Left ventricle myocardium superior (tissue), 1 donor: Measurements from ENCODE around the gene HOXD8. TPM values are rescaled to one million over a fixed set of nuclear protein-coding genes. Genes with fewer than 3 reads are reported as not detected.
A peak's percentile ranks its signal among the peaks of the same experiment; 100 is the strongest.

Experiments used
- ATAC-seq: fragments of 200-7000 bp; cut with Tn5 transposase; one replicate; pipeline ENCODE4 v1.9.1; 2020; ENCODE audit warnings: mild to moderate bottlenecking, moderate library complexity
- DNase-seq: peaks from one replicate; pipeline ENCODE4 v3.0.0-alpha.2; 2020
- intact Hi-C: fragments of 100-400 bp; cut with micrococcal nuclease; formaldehyde crosslinking; loops from one replicate; pipeline ENCODE4 v1.11.0; 2022
- long read RNA-seq: library from polyadenylated mRNA; unstranded; transcript quantifications from one replicate; pipeline ENCODE4 v2.0.0, GENCODE V29; 2021
- total RNA-seq: library from RNA; stranded (reverse); fragmentation: NEBNext Ultra II Directional; extraction: Animal tissue kit (Norgen Biotek cat#: 25700); gene quantifications from one replicate; pipeline ENCODE4 v1.2.1, GENCODE V29; 2021
- donor health status: DM: no; HTN: yes; CAD: no; lungs with severe emphysema.

HOXD8 gene
- 0.92 TPM for total RNA-seq
- long read RNA-seq, partial matches to known transcripts: 0 of 1 reads
- long read RNA-seq, other reads (novel, unspliced or antisense): 0 of 1 reads

DNA sequence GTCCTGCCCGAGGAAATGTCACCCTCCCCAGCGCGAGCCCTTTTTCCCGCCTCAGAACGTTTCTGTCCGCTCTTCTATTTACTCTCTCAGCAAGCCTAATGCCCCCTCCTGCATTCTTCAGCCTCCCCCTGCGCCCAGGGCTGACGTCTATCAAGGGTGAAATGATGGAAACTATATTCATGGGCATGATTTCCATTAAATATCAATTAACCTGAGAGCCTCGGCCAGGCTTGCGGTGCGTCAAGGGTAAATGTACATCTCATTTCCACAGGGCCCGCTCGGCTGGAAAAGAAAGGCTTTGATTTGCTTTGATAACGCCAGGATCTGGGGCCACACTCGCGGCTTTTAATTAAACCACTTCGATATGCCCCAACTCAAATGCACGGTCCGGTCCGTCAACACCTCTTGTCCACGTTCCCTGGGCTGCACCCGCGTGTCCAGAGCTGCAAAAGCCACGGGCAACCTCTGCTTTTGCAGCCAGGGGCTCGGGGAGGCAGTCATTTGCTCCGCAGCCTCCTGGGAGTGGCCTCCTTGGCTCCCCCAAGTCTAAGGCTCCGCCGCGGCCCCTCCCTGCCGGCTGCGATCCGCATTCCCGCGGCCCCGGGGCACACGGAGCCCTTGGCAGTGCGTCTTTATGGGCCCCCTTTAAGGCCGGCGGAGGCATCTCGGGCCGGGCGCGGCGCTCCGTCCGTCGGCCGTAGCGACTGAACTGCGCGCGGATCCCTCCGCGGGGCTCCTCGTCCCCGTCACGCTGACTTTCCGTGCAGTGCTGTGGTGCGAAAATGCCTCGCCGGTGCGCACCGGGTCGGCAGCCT lies at the start of gene HOXD8:
Gene HOXD8 (plus strand): TSS at position 724 of the 815 bp plus-strand sequence. CDS start 662 bp downstream, outside the sequence.
- intact Hi-C loops: loop anchor here (5.0 kb wide), 1 partner anchor 508 kb away; no protein-coding TSS in a partner anchor
- DNase-seq (peak; percentile 64), ATAC-seq (no peak)

DNA sequence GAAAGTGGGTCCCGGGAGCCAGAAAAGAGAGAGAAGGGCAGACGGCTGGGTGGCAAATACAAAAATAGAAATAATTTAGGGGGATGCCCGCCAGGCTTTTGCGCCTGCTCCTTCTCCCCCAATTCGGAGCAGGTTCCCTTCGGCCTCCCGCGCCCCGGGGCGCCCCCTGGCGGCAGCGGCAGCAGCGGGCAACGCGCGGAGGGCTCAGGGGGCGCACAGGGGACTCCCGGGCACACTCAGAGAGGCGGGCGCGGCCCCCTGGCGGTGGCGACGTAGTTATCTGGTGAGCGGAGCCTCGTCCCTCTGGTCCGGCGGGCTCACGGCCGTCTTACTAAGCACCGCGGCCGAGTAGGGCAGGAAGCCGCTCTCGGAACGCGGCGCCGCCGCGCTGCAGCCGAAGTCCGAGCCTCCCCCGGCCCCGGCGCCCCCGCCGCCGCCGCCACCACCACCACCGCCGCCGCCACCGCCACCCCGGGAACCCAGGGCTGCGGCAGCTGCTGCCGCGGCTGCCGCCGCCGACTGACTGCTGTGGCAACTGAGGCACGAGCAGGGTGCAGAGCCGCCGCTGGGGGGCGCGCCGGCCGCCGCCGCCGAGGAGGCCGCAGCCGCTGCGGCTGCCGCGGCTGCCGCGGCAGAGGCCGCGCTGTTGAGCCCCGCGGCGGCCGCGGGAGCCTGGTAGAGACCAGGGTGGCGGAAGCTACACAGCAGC lies 49.5 kb upstream of the HOXD8 start:
- ATAC-seq (peak; percentile 64), DNase-seq (peak; percentile 56)
- intact Hi-C loops: no loop called here

DNA sequence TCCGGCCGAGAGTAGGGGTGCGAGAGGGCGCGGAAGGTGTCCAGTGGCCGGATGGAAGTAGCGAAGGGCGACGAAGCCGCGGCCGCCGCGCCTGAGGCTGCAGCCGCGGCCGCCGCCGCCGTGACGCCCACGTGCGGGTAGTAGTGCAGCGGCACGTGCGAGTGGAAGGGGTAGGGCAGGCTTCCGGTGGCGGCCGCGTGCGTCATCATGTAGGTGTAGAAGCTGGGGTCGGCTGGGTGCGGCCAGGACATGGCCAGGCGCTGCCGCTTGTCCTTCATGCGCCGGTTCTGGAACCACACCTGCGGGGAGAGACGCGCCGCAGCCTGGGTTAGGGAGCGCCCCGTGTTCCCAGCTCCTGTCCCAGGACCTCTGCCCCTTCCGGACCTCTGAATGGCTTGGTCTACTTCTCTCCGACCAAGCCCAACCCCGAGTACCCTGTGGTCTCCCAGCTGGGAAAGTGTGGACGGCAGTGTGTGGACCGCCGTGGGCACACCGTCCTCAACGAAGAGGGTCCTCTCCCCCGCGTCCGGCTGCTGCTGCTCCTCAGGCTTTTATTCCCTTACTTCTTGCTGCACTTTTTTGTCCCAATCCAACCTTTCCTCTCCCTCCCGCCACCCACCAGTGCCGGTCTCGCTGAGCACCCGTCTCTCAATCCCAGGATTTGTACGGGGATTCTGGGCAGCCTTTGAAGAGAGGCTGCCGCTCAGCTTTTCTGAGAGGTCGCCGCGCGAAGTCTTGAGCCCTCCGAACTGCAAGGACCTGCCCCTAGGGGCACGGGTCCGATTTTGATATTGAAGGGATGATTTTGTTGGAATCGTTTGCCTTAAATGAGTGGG lies 48.7 kb upstream of the HOXD8 start:
- intact Hi-C loops: no loop called here
- ATAC-seq (no peak), DNase-seq (no peak)

DNA sequence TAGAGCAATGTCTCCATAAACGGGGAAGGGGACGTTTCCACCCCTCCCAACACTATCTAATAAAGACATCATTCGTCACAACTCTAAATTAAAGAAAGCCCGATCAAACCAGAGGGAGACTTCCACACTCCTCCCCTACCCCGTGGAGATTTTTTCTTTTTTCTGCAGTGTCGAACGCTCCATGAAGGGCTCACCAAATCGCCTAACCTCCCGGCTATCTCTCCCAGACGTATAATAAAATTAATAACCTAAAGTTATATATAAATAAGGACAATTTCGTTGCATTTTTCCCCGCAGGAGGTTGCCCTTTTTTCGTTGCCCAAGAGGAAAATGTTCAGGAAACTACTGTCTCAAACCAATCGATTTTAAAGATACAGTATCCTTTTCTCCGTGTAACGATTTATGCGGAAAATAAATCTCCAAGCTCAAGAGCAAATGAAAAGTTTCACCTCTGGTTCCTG lies 48.1 kb upstream of the HOXD8 start:
- intact Hi-C loops: no loop called here
- DNase-seq: no peak
- no peak for ATAC-seq

DNA sequence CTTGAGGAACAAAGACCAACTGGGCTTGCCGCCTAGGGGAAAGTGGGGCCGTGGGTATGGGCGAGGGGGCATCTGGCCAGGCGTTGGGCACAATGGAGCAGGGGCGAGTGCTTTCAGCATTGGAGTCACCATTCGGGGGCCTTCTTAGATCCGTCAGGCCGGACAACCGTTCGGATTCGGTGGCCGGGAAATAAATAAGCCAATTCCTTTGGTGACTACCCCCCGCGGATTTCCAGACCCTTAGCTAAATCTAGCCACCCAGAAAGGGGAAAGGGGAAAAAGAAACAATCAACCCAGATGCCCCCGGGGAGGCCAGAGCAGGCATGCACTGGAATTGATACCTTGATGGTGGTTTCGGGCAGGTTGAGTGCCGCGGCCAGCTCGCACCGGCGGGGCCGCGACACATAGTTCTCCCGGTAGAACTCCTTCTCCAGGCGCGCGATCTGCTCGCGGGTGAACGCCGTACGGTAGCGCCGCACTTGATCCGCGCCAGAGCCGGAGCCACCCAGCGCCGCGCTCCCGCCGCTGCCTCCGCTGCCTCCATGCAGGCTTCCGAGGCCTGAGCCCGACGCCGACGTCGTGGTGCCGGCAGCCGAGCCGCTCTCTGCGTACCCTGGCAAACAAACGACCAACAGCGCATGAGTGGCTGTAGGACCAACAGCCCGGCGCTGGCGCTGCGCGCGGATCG lies 47.5 kb upstream of the HOXD8 start:
- DNase-seq (no peak), ATAC-seq (no peak)
- intact Hi-C loops: no loop called here

DNA sequence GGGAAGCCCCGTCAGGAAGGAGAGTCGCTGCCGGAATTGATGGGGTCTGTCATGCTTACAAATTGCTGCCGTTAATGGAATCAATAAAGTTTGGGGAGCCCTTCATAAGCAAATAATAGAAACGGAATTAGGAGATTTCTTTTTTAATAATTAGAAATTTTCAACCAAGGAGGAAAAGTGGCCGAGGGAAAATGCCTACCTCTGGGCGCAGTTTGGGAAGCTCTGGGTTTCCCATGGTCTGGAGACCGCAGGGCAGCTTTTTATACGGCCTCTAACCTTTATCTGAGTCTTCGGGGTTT lies 47.0 kb upstream of the HOXD8 start:
- DNase-seq (no peak), ATAC-seq (no peak)
- intact Hi-C loops: no loop called here

DNA sequence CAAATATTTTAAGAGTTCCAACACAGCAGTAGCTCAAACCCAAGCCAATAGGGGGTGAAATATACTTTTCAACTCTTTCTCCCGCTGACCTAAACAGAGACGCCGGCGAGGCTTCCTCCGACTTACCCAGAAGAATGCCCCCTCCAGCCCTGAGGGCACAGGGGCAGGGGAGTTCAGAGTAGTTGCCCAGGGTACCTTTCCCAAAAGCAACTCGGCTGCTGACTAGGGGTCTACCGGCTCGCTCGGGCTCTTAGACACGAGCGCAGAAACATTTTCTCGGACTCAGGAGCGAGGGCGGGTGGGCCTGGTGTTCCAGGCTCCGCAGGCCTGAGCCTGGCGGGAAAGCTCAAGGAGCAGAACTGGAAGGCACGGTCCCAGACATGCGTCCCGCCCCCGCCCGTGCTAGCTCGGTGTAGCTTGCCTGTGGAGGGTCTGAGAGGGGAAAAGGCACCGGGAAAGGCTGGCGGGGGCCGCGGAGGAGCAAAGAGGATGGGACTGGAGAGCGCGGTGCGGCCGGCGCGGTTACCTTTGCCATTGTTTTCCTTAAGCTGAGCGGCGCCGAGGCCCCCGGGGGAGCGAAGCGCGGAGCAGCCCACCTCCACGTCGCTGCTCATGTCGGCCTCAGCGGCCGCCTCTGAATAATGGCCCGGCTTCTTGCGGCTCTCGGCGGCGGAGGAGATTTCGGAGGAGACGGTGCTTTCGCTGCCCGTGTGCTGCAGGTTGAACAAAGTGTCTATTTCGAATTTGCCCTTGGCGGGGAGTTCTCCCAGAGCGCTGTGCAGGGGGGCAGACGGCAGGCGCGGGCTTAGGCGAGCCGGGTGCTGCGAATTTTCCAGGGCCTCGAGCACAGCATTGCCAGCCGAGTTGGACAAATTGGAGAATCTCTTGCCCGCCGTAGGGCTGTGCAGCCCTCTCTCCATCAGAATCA lies 46.4 kb upstream of the HOXD8 start:
- intact Hi-C loops: no loop called here
- DNase-seq (no peak), ATAC-seq (no peak)

DNA sequence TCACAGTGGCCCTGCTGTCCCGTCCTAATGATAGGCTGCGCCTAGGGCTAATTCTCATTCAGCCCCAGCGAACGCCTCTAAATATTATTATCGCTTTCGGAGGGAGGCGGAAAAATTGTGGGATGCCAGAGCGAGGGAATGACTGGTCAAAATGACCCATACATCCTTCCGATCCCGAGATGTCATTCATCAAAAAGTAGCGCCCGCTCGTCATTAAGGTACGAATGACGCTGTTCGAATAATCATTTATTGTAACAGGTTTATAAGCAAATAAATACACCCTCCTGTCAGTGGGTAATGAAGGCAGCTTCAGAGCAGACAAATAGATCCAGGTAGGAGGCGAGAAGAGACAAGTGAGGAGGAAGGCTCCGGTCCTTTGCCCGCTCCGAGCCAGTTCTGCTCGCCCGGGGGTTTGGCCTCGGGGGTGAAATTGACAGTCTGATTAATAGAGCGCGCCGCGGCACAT lies 45.7 kb upstream of the HOXD8 start, which contains the start of gene EVX2:
Gene EVX2 (minus strand): TSS at position 167 of the 466 bp plus-strand sequence. CDS start 186 bp downstream, outside the sequence.
- intact Hi-C loops: no loop called here
- no peak for DNase-seq
- no peak for ATAC-seq

DNA sequence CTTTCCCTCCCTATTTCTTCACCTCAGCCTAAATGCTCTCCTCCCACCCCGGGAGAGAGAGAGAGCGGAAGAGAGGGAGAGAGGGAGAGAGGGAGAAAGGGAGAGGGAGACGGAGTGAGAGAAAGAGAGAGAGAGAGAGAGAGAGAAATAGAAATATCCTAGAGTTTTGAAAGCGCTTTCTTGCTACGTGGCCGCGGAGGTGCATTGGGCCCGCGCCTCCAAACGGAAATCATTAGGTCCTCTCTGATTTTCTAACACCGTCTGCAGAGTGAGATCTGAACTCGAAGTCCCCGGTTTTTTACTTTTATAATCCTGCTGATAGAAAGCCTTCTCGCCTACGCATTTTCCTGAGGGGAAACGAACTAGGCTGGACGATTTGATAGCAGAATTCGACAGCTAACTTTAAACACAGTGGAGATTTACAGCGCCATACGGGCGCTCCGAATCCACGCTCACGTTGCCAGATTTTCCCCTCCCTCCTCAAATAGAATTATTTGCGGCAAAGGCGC lies 44.8 kb upstream of the HOXD8 start:
- ATAC-seq (no peak), DNase-seq (no peak)
- intact Hi-C loops: loop anchor here (5.0 kb wide), 1 partner anchor 402 kb away; no protein-coding TSS in a partner anchor

DNA sequence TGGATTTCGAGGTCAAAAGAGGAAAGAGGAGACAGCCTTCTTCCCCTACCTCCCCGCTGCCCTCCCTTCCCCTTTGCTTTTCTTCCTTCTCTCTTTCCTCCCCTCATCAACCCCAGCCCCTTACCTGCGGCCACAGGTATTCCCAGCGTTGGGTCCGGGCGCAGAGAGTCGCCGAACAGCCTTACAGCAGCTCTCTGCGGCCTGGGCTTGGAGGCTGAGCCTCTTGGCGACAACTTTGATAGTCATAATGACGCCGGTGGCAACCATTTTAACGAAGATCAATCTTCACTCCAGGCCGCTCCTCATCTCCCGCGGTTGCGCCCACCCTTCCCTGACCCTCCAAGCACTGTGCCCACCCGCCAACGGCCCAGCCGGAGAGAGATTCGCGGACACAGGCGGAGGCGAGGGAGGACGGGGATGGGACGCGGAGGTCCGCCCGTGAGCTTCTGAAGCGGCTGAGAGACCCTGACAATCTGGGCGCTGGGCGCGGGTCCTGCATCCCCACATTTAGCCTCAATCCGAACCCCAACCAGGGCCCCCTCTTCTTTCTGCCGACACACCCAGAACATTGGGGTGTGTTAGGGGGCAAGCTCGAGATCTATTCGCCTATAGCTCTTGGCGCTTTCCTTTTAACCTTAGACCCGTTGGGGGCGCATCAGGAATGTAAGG lies 44.3 kb upstream of the HOXD8 start:
- intact Hi-C loops: loop anchor here (5.0 kb wide), 1 partner anchor 403 kb away; no protein-coding TSS in a partner anchor
- DNase-seq (no peak), ATAC-seq (no peak)

DNA sequence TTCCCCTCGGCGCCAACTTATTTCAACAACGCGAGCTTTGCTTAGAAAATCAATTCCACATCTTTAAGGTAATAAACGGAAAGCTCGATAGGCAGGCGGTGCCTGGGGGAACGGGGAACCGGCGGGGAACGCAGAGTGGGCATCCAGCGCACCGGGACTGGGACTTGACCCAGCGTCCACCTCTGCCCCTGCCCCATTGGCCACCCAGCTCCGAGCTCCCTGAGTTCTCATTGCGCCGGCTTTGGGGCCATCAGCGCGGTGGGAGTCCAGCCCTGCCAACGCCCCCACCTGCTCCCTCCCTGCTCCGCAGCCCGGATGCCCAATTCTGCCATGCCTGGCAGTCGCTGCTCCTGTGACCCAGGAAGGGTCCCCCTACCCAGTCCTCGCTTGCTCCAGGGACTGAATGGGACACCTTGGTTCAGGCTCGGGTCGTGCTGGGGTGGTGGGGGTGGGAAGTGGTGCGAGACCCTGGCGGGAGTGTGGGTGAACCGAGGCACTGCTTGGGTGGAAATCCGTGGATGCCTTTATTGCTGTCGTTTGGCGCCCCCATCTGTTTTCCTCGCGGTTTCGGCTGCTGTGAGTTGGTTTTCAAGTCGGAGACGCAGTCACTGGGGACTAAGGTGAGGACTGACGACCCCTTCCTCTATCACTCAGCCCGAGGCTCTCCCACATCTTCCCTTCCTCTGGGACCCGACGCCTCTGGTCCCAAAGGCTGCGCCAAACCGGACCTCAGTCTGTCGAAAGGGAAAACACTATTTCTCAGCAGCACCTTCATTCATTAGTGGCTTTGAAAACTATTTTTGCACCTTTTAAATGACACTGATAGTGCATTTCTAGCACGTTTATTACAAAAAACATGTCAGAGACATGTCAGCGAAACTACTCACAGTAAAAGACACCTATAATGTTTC lies 43.4 kb upstream of the HOXD8 start:
- intact Hi-C loops: loop anchor here (5.0 kb wide), 1 partner anchor 404 kb away; no protein-coding TSS in a partner anchor
- no peak for DNase-seq
- peak; percentile 53 for ATAC-seq

DNA sequence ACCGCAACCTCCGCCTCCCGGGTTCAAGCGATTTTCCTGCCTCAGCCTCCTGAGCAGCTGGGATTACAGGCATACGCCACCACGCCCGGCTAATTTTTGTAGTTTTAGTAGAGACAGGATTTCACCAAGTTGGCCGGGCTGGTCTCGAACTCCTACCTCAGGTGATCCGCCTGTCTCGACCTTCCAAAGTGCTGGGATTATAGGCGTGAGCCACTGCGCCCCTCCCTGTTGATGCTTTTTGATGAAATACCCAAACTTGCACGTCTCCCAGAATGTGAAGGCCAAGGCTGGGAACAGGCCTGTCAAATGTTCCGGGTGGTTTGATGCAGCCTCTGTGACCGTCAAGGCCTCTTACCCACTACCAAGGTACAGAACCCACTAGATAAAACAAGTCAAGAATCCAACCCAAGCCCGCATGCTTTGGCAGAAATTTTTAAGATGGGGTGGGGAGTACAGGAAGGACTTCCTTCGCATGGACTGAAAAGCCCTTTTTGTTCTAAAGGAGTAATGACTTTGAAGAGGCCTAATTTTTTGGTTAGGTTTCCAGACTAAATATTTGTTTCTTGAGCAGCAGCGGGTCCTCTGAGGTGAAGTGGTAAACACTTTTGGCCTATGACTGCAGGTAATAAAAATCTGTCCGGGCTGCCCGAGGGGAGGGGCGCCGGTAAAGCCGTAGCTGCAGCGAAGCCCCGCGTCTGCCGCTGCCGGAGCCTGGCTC lies 42.0 kb upstream of the HOXD8 start:
- intact Hi-C loops: loop anchor here (5.0 kb wide), 1 partner anchor 405 kb away; no protein-coding TSS in a partner anchor
- DNase-seq: no peak
- no peak for ATAC-seq

DNA sequence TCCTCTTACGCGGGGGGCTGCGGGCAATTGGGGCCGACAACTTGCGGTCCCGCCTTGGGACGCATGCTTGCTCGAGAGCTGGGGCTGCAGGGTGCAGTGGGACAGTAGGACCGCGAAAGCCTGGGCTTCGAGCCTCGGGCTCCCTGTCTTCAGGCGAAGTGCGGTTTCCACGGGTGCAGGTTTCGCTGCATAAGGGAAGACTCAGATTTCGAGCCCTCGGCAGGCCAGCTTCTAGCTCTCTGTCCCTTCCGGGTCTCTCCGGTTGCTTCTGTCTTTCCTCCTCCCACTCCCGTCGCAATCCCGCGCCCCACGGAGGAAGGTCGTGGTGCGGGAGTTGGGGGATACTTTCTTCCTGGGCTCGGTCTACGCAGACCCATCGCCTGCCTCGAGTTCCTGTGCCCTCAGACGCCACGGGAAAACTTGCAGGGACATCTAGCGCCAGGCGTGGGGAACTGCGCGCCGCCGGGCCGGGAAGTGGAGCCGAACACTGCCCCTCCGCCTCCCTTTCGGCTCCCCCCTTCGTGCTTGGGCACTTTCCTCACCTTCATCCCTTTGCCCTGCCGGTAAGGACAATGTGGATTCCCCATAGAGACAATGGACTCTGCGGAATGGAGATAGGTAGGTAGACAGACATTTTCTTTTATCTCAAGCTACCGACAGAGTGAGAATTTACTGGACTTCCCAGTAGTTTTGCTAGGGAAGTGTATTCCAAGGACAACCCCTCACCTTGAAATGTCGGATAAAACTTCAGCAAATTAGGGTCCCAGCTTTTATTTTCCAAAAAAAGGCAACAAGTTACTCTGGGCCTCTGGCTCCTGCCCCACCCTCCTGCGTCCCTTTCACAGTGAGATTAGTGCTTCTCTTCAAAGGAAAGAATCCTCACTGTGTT lies 41.2 kb upstream of the HOXD8 start:
- intact Hi-C loops: loop anchor here (5.0 kb wide), 1 partner anchor 406 kb away; no protein-coding TSS in a partner anchor
- ATAC-seq (peak; percentile 89), DNase-seq (peak; percentile 72)
